Thyroid gland (tissue), 4 donors: ENCODE data around the gene CTNNA3. TPM values are rescaled to one million over a fixed set of nuclear protein-coding genes. Genes with fewer than 3 reads are reported as not detected.

Experiments used
- DNase-seq, 2 donors: peaks; one replicate each; pipeline ENCODE4 v3.0.0-alpha.2; 2019
- H3K27ac ChIP-seq, 3 donors: fragments of 200-600 bp; sonication (generic); 1 replicate in 2 of 3; 2 replicates in 1 of 3; pipeline ENCODE4 v1.5.1; 2016 to 2019; ENCODE audit warnings: mild to moderate bottlenecking in 1 of 3, moderate library complexity in 1 of 3
- H3K27me3 ChIP-seq: fragments of 200-600 bp; sonication (generic); one replicate; pipeline ENCODE4 v1.5.1; 2019
- H3K36me3 ChIP-seq, 2 donors: fragments of 200-600 bp; sonication (generic); one replicate each; pipeline ENCODE4 v1.5.1; 2016 to 2019
- H3K4me1 ChIP-seq, 2 donors: fragments of 200-600 bp; sonication (generic); one replicate each; pipeline ENCODE4 v1.5.1; 2017 to 2019
- H3K4me3 ChIP-seq, 3 donors: fragments of 200-600 bp; sonication (generic); replicated peaks in 1 of 3; 1 replicate in 2 of 3; 2 replicates in 1 of 3; pipeline ENCODE4 v1.5.1; 2016; ENCODE audit warnings: mild to moderate bottlenecking in 1 of 3
- H3K9me3 ChIP-seq: fragments of 200-600 bp; sonication (generic); one replicate; pipeline ENCODE4 v1.5.1; 2017
- POLR2A ChIP-seq, 2 donors: fragments of 450-650 bp; IDR thresholded peaks; one replicate each; pipeline ENCODE4 v1.6.1; 2017; ENCODE audit warnings: antibody characterized with exemption in 2 of 2, mild to moderate bottlenecking in 2 of 2, moderate library complexity in 1 of 2
- WGBS, 2 donors: methylation state at CpG; one replicate each; pipeline ENCODE4 v1.1.5; 2017; 5-methylcytosine and 5-hydroxymethylcytosine counted together
- intact Hi-C: fragments of 100-400 bp; cut with DNase I; formaldehyde crosslinking; loops from one replicate; pipeline ENCODE4 v1.15.1; 2023
- total RNA-seq, 4 donors: library from RNA; depleted of rRNA; stranded (reverse); fragments of >200 nt; gene quantifications; one replicate each; pipeline ENCODE4 v1.2.3, GENCODE V29; 2016
- TF ChIP-seq, protein P1 (sequence below), 6 experiments: fragments of 200-600 bp in 3 of 6; fragments of 450-650 bp in 3 of 6; sonication (generic) in 3 of 6; IDR thresholded peaks; one replicate each; pipeline ENCODE4 v1.5.1; 2016 to 2019; ENCODE audit warnings: antibody characterized with exemption in 6 of 6, mild to moderate bottlenecking in 2 of 6, inconsistent platforms in 1 of 6, moderate library complexity in 1 of 6

CTNNA3 gene
- total RNA-seq, 4 donors from 2014 or later = 0.11 to 0.79 (median 0.13) TPM; not detected in 1

DNA sequence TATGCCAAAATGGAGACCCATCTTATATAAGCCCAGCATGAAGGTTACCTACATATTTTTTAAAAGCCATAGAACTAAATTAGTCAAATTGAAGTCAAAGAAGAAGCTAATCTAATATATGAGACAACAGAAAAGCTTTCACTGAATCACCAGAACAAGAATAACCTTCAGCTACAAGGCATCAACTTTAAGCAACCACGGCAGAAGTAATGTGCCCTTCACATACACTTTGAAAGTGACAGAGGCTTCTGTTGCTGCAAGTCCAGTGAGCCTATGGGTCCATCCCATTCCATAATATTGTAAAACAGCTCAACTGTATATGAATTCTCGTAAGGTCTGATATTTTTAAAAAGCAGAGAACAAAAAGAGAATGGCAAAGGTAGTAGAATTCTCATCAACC lies 36.5 kb downstream of the CTNNA3 start:
- Histone ChIP-seq H3K27me3 (no peaks in the 10 kb centered on the region), H3K36me3 (no peaks in the 10 kb centered on the region), H3K4me1 (no peaks in the 10 kb centered on the region), H3K9me3 (no peaks in the 10 kb centered on the region), H3K4me3 (no peak overlapping the region), H3K27ac (no peak overlapping the region)
- intact Hi-C loops = loop anchor here (2.0 kb wide), 1 partner anchor 23 kb away; no protein-coding TSS in a partner anchor
- no peak for DNase-seq
- TF ChIP-seq, protein P1, sequence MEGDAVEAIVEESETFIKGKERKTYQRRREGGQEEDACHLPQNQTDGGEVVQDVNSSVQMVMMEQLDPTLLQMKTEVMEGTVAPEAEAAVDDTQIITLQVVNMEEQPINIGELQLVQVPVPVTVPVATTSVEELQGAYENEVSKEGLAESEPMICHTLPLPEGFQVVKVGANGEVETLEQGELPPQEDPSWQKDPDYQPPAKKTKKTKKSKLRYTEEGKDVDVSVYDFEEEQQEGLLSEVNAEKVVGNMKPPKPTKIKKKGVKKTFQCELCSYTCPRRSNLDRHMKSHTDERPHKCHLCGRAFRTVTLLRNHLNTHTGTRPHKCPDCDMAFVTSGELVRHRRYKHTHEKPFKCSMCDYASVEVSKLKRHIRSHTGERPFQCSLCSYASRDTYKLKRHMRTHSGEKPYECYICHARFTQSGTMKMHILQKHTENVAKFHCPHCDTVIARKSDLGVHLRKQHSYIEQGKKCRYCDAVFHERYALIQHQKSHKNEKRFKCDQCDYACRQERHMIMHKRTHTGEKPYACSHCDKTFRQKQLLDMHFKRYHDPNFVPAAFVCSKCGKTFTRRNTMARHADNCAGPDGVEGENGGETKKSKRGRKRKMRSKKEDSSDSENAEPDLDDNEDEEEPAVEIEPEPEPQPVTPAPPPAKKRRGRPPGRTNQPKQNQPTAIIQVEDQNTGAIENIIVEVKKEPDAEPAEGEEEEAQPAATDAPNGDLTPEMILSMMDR (IDR thresholded peaks at IDR 0.05) = no peak
- no peak for TF ChIP-seq POLR2A (IDR thresholded peaks at IDR 0.05)
- 82 to 84% methylated on average over 2 of the region's 2 CpGs for WGBS, 2 donors

- H3K36me3 ChIP-seq = no peaks in the 10 kb centered on the region
- no peaks in the 10 kb centered on the region for H3K9me3 ChIP-seq
- no peak overlapping the region for H3K4me3 ChIP-seq
- H3K27me3 ChIP-seq = no peaks in the 10 kb centered on the region
- DNase-seq = no peak
- no peak overlapping the region for H3K27ac ChIP-seq
- TF ChIP-seq, protein P1 (IDR thresholded peaks at IDR 0.05) = no peak
- TF ChIP-seq POLR2A (IDR thresholded peaks at IDR 0.05) = no peak
- WGBS, 2 donors = 74 to 81% methylated on average over 4 of the region's 4 CpGs
- no peaks in the 10 kb centered on the region for H3K4me1 ChIP-seq
- intact Hi-C loops = loop anchor here (2.0 kb wide), 1 partner anchor 25 kb away; no protein-coding TSS in a partner anchor
These were observed 38.2 kb downstream of the CTNNA3 start for GRCh38 chr10:67657775-67658174.

DNA sequence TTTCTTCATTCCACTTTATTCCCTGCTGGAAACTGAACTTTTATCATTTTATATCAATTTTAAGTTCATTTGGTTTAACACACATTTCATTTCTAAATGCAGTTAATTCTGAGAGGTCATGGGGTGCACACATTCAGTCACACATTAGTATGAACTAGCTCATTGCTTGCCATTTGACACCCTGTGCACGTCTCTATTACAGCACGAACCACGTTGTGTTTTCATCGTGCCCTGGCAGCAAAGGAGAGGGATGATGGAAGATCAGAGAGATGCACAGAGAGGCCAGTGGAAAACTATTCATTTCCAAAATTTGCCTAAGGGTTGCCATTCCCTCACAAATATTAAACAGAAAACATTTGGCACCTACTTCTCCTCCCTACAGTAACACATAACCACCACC lies 45.4 kb downstream of the CTNNA3 start:
- no peak for DNase-seq
- Histone ChIP-seq H3K4me1 (no peaks in the 10 kb centered on the region), H3K36me3 (no peaks in the 10 kb centered on the region), H3K27ac (no peak overlapping the region), H3K4me3 (no peak overlapping the region), H3K9me3 (no peaks in the 10 kb centered on the region), H3K27me3 (no peaks in the 10 kb centered on the region)
- intact Hi-C loops = no loop called here
- 82 to 86% methylated on average over 4 of the region's 4 CpGs for WGBS, 2 donors
- TF ChIP-seq POLR2A (IDR thresholded peaks at IDR 0.05) = no peak
- TF ChIP-seq, protein P1 (IDR thresholded peaks at IDR 0.05) = no peak

GRCh38 chr10:67648613-67649229 lies 47.3 kb downstream of the CTNNA3 start:
- no peaks in the 10 kb centered on the region for H3K9me3 ChIP-seq
- TF ChIP-seq, protein P1 (IDR thresholded peaks at IDR 0.05) = no peak
- no peak for TF ChIP-seq POLR2A (IDR thresholded peaks at IDR 0.05)
- intact Hi-C loops = no loop called here
- no peaks in the 10 kb centered on the region for H3K36me3 ChIP-seq
- no peak for DNase-seq
- H3K4me1 ChIP-seq = no peaks in the 10 kb centered on the region
- no peak overlapping the region for H3K27ac ChIP-seq
- WGBS, 2 donors = 90 to 91% methylated on average over 4 of the region's 4 CpGs
- H3K27me3 ChIP-seq = no peaks in the 10 kb centered on the region
- no peak overlapping the region for H3K4me3 ChIP-seq

DNA sequence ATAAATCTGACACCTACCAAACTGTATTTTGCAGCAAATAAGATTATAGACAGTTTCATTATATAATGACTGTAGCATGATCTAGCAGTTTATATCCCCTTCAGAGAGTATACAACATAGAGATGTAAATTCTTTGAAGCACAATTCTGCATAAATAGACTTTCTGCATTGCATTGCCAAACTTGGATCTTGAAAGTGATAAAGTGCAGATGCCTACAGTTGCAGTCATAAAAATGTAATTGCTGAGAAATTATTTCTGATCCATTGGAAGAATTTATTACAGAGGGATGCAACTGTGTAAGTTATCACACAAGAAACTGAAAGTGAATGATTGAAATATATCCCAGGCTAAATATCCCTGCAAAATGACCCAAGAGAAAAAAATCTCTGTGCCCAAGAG lies 65.1 kb downstream of the CTNNA3 start:
- TF ChIP-seq POLR2A (IDR thresholded peaks at IDR 0.05) = no peak
- TF ChIP-seq, protein P1 (IDR thresholded peaks at IDR 0.05) = no peak
- no peaks in the 10 kb centered on the region for H3K4me1 ChIP-seq
- intact Hi-C loops = no loop called here
- H3K27ac ChIP-seq = no peak overlapping the region
- H3K27me3 ChIP-seq = no peaks in the 10 kb centered on the region
- H3K36me3 ChIP-seq = no peaks in the 10 kb centered on the region
- no peak overlapping the region for H3K4me3 ChIP-seq
- no peaks in the 10 kb centered on the region for H3K9me3 ChIP-seq
- no peak for DNase-seq
